IPS-NIHi11 (cell line): ENCODE results near the gene PDE1C.
"Not testable (repeated sequence)": the region's sequence is repeated elsewhere in the genome, so short reads cannot be mapped to it uniquely, and the experiment has no call there.

ENCODE experiments used
- DNase-seq: peaks from one replicate; pipeline ENCODE4 v3.0.0; 2012; ENCODE audit warnings: mixed read lengths, low spot score

Gene PDE1C

DNA sequence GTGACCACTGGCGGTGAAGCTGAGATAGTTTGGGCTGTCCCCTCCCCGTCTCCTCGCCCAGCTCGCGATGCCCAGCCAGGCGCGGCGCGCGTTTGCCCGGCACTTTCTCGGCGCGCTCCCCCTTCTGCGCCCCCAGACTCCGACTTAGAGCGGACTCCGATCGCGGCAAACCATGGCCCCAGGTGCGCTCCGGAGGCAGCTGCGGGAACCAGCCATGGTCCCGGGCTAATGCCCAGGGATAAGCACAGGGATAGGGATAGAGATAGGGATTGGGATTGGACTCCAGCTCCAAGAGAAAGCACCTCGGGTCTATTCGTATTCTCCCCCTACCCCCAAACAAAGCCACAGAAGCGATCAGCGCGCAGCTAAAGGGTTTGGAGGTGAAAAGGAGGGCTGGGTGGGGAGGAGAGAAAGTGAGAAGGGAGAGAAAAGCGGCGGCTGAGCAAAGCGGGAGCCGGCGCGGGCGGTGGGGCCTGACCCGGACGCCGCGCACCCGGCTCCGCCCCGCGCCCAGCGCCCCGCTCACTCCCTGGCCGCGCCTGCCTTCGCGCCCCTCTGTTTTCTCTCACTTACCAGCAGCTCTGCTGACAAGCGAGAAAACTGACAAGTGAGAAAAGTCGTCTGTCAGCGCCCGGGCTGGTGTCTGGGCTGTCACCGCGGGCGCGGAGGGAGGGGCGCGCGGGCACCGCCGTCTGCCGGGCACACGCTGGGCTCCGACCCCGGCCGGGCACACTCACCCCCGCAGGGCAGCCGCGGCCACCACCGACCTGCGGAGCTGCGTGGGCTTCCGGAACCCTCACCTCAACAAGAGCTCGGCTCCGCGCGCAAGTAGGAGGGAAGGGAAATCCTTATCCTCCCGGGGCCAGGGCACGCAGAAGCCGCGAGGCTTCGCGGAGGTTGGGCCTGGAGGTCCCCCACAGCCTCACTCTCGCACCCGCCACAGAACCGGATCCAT is at the start of gene PDE1C:
PDE1C (minus strand) TSS at position 2 of the 955 bp plus-strand sequence.
- DNase-seq, result peak; percentile 66

DNA sequence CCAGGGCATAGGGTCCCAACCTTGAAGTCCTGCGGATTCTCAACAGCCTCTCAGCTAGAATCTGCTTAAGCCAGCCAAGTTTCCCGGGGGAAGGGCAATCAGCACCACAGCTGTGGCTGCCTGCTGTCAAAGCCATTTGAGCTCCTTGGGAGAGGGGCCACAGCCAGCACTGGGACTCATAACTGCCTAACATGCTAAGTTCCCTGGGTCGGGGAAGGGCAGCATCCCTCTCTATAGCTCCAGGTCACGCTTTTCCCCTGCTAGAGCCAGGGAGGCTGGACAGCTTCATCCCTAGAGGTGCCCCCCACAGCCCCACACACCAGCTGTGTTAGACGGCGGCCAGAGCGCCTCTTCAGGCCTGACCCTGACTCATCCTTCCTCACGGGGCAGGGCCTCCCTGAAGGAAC is 49.6 kb upstream of the PDE1C start:
- no peak for DNase-seq

DNA sequence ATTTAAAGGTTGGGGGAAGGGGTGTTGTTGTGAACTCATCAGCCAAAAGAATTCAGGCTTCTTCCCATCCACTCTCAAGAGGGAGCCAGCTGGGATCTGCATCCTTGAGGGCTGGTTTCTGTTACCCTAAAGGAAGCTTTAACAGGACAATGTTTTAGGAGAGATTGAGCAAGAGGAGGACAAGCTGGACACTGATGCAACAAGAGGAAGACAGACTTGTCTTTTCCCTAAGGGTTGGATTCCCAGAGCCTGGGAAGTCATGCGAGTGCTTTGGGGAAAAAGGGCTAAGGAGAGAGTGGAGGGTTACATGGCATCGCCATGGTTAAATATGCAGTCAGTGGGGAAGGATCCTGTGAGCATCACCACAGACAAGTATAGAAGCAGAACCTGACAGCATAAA is 47.6 kb upstream of the PDE1C start:
- DNase-seq, result no peak

DNA sequence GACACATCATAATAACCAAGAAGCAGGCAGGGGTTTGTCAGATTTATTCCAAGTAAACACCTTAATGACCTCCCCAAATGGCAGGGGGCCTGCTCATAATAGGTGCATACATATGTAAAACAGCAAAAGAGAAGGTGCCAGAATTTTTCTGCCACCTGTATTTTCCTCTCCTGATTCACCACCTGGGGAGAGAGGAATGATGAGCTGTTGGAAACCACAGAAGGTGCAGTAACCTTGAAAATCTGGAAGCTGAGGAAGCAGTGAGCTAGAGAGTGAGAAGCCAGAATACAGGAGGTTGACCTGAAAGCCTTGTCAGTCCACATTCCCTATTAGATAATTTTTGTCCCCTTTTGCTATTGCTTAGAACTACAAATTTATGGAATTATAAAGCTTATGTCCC is 46.2 kb upstream of the PDE1C start:
- no peak for DNase-seq

DNA sequence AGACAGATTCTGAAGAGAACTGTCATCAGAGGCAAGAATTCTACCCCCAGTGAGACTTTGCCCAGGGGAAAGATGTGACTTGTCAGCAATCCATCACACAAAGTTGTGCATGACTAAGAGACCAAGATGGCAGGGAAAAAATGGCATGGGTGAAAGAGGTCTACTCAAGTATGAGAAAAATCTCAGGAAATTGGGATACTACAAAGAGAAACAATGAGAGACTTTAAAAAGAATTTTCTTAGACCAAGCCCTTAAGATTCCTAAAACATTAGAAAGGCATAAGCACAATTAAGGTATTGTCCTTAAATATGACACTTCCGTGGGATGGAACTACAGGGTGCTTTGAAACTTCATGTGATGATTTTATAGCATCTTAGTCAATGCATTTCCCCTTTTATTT is 45.6 kb upstream of the PDE1C start:
- DNase-seq, result no peak

DNA sequence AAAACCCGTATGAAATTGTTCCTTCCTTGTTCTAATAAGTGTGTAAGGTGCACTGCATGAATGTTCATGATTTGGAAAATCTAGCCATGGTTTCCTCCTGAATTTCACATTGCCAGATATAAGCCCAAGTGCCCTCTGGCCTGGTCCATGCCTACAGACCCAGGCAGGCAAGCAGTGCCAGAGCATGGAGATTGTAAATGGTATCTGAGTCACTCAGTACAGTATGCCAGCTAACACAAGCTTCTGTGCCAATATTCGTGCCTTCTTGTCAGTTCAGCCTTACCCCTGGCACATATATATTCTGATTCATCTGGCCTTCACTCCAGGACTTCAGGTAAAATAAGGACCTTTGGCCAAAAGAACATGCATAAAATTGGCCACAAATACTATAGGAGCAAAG is 38.4 kb upstream of the PDE1C start:
- no peak for DNase-seq

DNA sequence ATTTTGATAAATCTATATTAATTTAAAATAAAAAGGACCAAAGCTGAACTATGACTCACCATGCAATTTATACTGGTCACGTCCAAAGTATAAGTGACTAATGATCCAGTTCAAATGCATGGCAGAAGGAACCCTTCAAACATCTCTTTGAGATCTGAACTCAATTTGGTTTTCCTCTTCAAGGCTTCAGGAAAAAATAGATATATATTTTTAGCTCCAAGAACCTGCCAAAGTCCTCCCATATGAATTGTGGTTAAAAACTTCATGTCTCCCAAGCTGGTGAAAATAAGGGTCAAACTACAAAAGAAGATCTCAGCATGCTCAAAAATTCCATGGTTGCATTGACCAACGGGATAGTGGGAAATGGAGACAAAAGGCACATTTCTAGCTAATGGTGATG is 34.6 kb upstream of the PDE1C start:
- DNase-seq, result no peak

DNA sequence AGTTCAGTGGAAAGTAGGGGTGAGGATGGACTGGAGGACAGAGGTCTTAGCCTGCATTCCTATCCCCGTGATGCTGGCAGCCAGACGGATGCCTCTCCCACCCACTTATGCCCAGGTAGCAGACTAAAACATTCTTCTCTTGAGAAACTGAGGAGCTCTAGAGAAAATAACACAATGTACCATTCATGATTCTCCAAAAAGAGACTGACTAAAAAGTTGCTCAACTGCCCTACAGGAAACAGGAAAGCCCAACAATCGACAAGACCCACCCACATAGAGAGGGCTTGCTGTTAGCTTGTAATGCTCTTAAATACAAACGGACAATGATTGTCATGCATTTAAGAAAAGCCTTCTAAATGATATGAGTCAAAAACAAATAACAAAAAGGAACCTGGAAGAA is 33.2 kb upstream of the PDE1C start:
- DNase-seq, result no peak

DNA sequence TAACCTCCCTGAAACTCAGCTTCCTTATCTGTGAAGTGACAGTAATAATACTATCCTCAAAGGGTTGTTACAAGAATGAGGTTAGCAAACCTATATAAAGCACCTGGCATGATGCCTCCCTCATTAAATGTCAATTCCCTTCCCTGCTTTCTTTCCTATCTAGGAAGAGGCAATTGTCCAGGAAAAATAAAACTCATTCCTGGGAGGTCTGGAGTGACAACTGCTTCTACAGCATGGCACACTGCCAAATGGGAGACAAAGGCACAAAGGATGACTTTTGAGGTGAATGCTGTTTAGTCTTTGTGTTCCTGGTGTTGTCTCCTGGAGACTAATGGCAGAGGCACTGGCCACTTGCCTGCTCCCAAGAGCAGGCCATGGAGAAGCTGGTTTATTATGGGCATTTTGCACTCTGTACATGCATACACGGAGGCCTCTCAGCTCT is 32.2 kb upstream of the PDE1C start:
- DNase-seq, result no peak

DNA sequence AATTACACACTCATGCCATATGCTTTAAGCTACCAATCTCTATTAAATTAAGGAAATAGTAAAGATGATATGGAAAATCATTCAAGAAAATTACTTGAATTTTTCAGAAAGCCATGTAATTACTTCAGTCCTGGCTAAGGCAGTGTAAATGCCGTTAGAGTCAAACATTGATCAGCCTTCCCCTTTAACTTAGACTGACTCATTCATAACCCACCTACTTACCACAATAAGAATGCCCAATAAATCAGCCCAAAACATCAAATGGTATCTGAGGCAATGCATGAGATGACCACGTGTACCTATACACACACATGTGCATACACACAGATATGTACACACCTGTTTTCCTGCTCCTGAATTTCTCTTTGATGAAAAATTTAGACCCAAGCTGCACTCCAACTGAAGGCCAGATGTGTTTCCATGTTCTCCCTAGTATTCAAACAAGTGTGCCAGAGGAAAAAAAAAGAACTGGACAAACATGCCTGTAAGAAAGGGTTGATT is 30.2 kb upstream of the PDE1C start:
- no peak for DNase-seq

DNA sequence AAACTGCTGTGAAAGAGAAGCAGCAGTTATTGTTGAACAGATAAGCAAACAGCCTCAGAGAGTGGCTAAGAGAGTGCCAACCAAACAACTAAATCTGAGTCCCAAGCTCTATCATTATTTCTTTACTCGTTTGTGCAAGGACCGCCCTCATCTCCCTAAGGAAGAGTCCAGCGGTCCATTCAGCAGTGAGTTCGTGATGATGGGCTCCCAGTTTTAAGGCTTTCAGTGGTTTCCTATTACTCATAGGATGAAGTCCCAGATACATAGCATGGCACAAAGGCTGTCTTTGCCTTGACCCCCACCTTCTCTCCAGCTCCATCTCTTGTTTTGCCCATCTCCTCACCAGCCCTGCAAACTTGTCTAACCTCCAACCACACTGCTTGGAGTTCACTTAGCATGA is 24.3 kb upstream of the PDE1C start:
- DNase-seq, result no peak

DNA sequence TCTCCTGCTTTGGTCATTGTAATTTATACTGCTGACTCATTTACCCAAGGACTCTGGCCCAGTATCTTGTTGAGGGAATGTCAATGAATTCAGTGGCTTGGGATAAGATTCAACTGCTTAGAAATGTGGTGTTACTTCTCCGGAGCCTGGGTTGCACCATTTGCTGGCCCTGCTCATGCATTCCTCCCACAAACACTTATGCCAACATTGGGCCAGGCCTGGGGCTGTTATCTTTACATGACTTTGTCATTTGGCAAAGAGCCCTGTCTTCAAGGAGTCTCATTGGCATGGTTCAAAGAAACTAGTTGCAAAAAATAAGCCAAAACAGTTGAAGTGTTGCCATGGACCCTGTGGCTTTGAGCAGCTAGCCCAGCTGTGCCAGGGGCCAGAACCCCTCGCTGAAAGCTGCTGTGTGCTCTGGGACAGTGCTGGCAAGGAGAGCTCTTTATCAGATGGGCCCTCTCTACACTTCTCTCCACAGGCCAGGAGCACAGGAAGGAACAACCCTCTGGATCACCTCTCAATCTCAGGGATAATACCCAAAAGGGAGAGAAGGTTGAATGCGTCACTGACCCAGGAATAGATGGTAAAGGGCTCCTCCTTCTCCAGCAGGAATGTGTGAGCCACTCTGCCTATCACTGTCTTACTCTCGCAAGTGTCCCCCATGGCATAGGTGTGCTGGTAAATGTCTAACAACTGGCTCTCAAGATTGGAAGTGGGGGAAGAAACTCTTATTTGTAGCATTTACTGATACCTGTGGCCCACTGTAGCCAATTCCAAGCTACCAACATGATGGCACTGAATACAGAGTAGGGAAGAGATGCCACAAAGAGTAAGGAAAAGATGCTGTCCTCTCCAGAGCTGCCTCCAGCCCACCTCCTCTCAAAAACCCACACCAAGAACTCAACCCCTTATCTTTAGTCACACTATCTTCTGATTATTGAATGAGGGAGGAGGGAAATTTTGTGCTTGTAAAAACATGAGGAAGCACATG is 23.5 kb upstream of the PDE1C start:
- DNase-seq, result no peak

DNA sequence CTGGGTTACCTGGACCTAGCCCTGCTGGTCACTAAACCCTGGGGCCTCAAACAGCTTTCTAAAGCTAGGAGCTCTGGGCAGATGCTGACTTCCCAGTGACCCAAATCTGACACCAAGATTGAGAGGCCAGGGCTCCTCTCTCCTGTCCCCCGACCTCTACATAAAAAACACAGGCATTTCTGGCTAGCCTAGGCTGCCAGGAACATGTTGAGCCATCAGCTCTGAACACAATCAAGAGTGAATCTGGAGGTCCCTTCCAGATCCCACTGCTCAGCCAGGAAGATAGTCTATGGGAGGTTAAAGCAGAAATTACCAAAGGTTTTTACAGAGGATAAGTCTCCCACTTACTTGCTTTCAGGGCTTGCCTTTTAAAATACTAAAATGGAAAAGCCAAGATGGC is 22.1 kb upstream of the PDE1C start:
- DNase-seq, result no peak

DNA sequence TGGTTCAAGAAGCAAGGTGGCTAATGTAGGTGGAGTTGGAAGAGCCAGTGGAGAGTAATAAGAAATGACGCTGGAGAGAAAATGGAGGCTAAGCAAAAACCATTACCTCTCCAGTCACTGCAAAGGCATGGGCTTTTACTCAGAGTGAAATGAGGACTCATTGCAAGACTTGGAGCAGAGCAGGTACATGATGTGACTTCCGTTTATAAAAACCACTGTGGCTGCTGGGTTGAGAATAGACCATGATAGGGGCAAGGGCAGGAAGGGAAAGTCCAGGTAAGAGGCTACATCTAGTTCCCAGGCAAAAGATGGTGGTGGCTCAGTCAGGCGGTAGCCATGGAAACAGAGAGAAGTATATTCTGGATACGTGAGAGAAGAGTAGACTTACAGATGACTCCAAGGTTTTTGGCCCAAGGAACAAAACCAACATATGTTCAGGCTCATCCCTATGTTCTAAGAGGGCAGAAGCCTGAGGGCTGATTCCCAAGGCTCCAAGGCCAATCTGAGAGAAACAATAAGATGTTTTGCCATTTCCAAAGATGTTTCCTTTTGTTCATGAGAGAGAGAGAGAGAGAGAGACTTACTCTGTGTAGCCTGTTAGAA is 21.5 kb upstream of the PDE1C start:
- no peak for DNase-seq

DNA sequence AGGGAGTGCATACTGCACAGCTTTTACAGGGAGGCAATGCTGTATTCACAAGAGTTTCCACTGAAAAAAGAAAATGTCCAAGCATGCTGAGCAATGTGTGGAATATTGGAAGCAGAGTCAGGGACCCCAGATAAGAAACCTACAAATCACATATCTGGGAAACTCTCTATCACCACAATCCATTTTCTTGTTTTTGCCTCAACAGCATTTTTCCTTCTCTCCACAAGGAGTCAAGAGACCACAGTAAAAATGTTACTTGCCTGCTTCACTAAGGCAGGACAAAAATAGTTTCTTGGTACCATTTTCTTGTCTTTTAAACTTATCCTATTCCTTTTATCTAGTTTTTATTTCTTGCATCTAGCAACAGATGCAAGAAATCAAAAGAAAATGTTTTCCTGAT is 19.5 kb upstream of the PDE1C start:
- DNase-seq, result no peak

DNA sequence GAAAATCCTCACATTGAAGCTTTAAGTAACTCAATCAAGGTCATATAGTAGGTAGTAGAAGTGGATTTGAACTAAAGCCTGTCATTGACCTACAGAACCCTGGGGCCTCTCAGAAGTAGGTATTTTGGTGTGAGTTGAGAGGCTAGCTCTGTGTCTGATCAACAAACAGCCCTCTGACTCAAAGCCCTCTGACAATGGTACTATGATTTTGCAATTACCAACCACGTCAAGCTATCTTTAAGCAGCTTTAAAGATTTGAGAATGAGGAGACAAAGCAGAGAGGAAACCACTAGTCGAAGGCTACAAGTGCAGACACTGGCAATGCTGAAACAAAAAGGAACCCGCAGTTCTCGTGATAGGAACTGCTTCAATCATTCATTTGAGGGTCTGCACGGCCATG is 19.0 kb upstream of the PDE1C start:
- no peak for DNase-seq

DNA sequence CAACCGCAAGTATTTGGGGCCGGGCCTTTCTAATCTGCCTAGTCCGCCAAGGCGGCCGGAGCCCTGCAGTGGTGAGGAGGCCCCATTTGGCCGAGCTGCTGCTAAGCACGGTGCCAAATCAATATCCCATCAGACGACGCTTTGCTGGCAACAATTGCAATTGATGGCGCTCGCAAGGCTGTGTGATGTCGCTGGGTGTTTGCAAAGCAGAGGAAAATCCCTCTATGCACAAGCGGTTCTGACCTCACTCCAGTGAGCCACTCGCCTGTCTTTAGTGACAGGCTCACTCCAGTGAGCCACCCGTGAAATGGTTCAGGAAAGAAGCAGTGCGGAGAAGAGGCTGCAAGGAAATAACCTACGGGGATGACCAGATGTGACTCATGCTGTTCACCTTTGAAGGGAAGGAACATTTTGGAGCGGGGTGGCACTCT is 18.3 kb upstream of the PDE1C start:
- DNase-seq, result no peak

DNA sequence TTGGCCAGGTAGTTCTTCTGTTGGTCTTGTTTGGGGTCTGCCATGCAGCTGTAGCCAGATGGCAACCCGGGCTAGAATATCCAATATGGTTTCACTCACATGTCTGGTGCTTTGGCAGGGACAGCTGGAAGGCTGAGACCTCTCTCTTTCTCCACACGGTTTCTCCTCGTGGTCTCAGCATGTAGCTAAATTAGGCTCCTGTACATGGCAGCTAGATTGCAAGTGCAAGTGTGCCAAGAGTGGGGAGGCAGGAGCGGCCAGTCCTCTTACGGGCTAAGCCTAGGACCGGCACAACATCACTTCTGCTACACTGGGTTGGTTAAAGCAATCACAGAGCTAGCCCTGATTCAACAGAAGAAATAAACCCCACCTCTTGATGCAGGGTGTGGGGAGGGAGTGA is 9.3 kb upstream of the PDE1C start:
- DNase-seq, result no peak

DNA sequence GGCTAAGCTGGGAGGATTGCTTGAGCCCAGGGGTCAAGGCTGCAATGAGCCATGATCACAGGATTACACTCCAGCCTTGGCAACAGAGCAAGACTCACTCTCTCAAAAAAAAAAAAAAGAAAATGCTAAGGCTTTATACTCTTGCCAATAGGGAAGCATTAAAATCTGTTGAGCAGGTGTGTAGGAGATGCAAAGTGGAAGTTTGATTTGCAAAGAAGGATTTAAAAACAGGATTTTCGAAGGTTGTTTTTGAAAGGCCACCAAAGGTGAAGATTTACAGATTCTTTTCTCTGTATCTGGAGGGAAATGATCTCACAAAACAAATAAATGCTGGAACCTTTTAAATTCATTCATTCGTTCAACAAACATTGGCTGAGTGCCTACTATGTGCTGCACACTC is 8.6 kb upstream of the PDE1C start:
- no peak for DNase-seq

DNA sequence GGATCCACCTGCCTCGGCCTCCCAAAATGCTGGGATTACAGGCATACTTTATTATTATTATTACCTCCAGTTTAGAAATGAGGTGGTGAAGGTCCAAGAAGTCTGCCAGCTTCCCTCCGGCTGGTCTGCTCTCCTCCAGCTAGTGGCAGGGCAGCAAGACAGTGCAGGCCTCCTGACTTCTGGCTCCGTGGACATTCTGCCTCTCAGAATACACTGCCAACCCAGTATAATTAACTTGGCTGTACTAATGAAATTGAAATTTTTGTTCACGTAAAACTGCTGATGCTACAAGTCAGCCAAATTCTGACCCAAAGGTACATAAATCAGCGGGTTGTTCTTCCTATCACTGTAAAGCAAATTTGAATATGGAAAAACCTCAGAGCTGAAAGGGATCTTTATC is 7.6 kb upstream of the PDE1C start:
- DNase-seq, result no peak

DNA sequence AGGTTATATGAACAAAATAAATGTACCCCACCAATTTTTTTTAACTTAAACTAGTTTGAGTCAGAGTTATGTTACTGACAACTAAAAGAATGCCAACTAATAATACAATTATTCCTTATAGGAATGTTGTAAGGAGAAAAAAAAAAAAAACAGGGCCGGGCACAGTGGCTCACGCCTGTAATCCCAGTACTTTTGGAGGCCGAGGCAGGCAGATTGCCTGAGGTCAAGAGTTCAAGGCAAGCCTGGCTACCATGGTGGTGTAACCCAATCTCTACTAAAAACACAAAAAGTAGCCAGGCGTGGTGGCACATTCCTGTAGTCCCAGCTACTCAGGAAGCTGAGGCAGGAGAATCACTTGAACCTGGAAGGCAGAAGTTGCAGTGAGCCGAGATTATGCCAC is 6.6 kb upstream of the PDE1C start:
- DNase-seq, result not testable (repeated sequence)

DNA sequence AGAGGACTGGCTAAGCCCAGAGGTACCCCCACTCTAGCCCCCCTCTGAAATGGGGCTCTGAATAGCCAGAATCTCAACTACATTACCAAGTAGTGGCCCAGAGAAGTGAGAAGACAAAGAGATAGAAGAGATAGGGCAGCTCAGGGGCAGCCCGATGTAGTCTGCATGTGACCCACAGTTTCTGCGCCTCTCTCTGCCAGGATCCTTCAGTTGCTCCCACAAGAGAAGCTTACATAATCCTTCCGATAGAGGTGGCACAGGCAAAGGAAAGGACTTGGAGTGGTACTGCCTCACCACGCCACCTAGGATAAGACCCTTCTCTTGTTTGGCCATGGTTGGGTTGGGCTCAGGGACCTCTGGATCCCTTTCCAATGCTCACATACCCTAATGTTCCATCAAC is 5.4 kb upstream of the PDE1C start:
- DNase-seq, result no peak
